SK-N-SH (cell line): Measurements from ENCODE around the gene TET2. TPM values are rescaled to one million over a fixed set of nuclear protein-coding genes. Genes with fewer than 3 reads are reported as not detected.

ENCODE experiments used
- CTCF ChIA-PET: fragments of 300-600, 350-600 bp; formaldehyde crosslinking; extraction: SDS; loops from one replicate; lab custom pipeline; 2021; lab: Yijun Ruan, JAX
- POLR2A ChIA-PET: fragments of 350-600 bp; sonication (Branson Sonifier 250); formaldehyde crosslinking; extraction: SDS; loops from one replicate; lab custom pipeline; 2020; ENCODE audit warnings: antibody characterized with exemption, inconsistent platforms; lab: Yijun Ruan, JAX
- DNase-seq: peaks from one replicate; pipeline ENCODE4 v3.0.0; 2012
- H2AFZ ChIP-seq: fragments of 200-600 bp; sonication (generic); 2 replicates; pipeline ENCODE4 v1.8.1; 2016; ENCODE audit warnings: antibody characterized with exemption, mild to moderate bottlenecking, low read depth
- H3F3A ChIP-seq: fragments of 200-600 bp; sonication (generic); replicated peaks from 2 replicates; pipeline ENCODE3; 2016; ENCODE audit warnings: antibody characterized with exemption, mild to moderate bottlenecking; ENCODE audit not compliant: insufficient read depth
- H3K27ac ChIP-seq, 2 experiments: fragments of 200-500 bp in 1 of 2; fragments of 200-600 bp in 1 of 2; sonication (Bioruptor generic) in 1 of 2; sonication (generic), shearing (Covaris generic) in 1 of 2; 2 replicates each; pipeline versions ENCODE4 v1.5.1 to v1.6.1; 2014 to 2016; ENCODE audit warnings: low read depth in 2 of 2, inconsistent platforms in 1 of 2, low read length in 1 of 2, mild to moderate bottlenecking in 1 of 2, mixed read lengths in 1 of 2
- H3K27me3 ChIP-seq: fragments of 200-600 bp; sonication (generic), shearing (Covaris generic); 2 replicates; pipeline ENCODE4 v1.6.1; 2016; ENCODE audit warnings: mixed run types; ENCODE audit not compliant: insufficient read depth
- H3K36me3 ChIP-seq, 2 experiments: fragments of 200-500 bp in 1 of 2; fragments of 200-600 bp in 1 of 2; sonication (Bioruptor generic) in 1 of 2; sonication (generic) in 1 of 2; replicated peaks in 1 of 2; 2 replicates each; pipeline versions ENCODE3 to v1.5.1; 2014 to 2016; ENCODE audit warnings: low read length in 1 of 2, mild to moderate bottlenecking in 1 of 2; ENCODE audit not compliant: insufficient read depth in 2 of 2, control insufficient read depth in 1 of 2
- H3K4me1 ChIP-seq, 2 experiments: fragments of 200-500 bp in 1 of 2; fragments of 200-600 bp in 1 of 2; sonication (Bioruptor generic) in 1 of 2; sonication (generic), shearing (Covaris generic) in 1 of 2; 2 replicates each; pipeline versions ENCODE4 v1.5.1 to v1.6.1; 2014 to 2016; ENCODE audit warnings: low read depth in 1 of 2, low read length in 1 of 2, mixed run types in 1 of 2; ENCODE audit not compliant: insufficient read depth in 2 of 2, control insufficient read depth in 1 of 2
- H3K4me2 ChIP-seq: fragments of 200-600 bp; sonication (generic), shearing (Covaris generic); 2 replicates; pipeline ENCODE4 v1.6.1; 2017; ENCODE audit warnings: mixed run types
- H3K4me3 ChIP-seq, 2 experiments: fragments of 200-500 bp in 1 of 2; fragments of 200-600 bp in 1 of 2; sonication (Bioruptor generic) in 1 of 2; sonication (generic), shearing (Covaris generic) in 1 of 2; 2 replicates each; pipeline versions ENCODE4 v1.5.1 to v1.8.1; 2014 to 2016; ENCODE audit warnings: low read depth in 2 of 2, inconsistent platforms in 1 of 2, low read length in 1 of 2, mild to moderate bottlenecking in 1 of 2, mixed read lengths in 1 of 2, moderate library complexity in 1 of 2
- H3K79me2 ChIP-seq: fragments of 200-600 bp; sonication (generic); 2 replicates; pipeline ENCODE4 v1.8.1; 2017; ENCODE audit warnings: mild to moderate bottlenecking; ENCODE audit not compliant: insufficient read depth
- H3K9ac ChIP-seq: fragments of 200-600 bp; sonication (generic); 2 replicates; pipeline ENCODE4 v1.6.1; 2017; ENCODE audit warnings: mixed run types
- H3K9me2 ChIP-seq: fragments of 200-600 bp; sonication (generic); 2 replicates; pipeline ENCODE4 v1.6.1; 2017; ENCODE audit warnings: mixed run types
- H3K9me3 ChIP-seq: fragments of 200-600 bp; sonication (generic); 2 replicates; pipeline ENCODE4 v1.6.1; 2017; ENCODE audit warnings: mixed run types, mild to moderate bottlenecking, moderate library complexity
- H4K20me1 ChIP-seq: fragments of 200-600 bp; sonication (generic); 2 replicates; pipeline ENCODE4 v1.6.1; 2017; ENCODE audit warnings: mild to moderate bottlenecking, mixed run types; ENCODE audit not compliant: insufficient read depth
- CHD2 ChIP-seq: fragments of 150-350 bp; IDR thresholded peaks from 2 replicates; pipeline ENCODE4 v1.6.1; 2018; ENCODE audit warnings: low read length; ENCODE audit not compliant: partially characterized antibody
- CTCF ChIP-seq: fragments of 200-600 bp; sonication (generic); IDR thresholded peaks from 2 replicates; pipeline ENCODE4 v1.6.1; 2017; ENCODE audit warnings: antibody characterized with exemption, mild to moderate bottlenecking, moderate library complexity
- ELF1 ChIP-seq: IDR thresholded peaks from 2 replicates; pipeline ENCODE4 v1.4.0; 2012
- FOSL2 ChIP-seq: IDR thresholded peaks from 2 replicates; pipeline ENCODE4 v1.4.0; 2012; ENCODE audit warnings: low read depth, mild to moderate bottlenecking, moderate library complexity, borderline replicate concordance
- FOXJ3 ChIP-seq: sonication (generic); formaldehyde crosslinking; IDR thresholded peaks from 2 replicates; pipeline ENCODE4 v1.5.1; 2020; ENCODE audit warnings: mild to moderate bottlenecking, missing genetic modification reagents
- GATA2 ChIP-seq: sonication (generic); formaldehyde crosslinking; IDR thresholded peaks from 2 replicates; pipeline ENCODE4 v1.5.0; 2020; ENCODE audit warnings: mild to moderate bottlenecking, missing genetic modification reagents
- IRF3 ChIP-seq: fragments of 150-350 bp; IDR thresholded peaks from 2 replicates; pipeline ENCODE4 v1.6.1; 2016; ENCODE audit warnings: mild to moderate bottlenecking, low read depth, low read length
- JUND ChIP-seq: IDR thresholded peaks from 2 replicates; pipeline ENCODE4 v1.4.0; 2012
- MEF2A ChIP-seq: IDR thresholded peaks from 2 replicates; pipeline ENCODE4 v1.4.0; 2012; ENCODE audit warnings: low read depth, borderline replicate concordance
- RCOR1 ChIP-seq: fragments of 150-350 bp; IDR thresholded peaks from 2 replicates; pipeline ENCODE4 v1.6.1; 2017; ENCODE audit warnings: antibody characterized with exemption, low read length
- RFX5 ChIP-seq: IDR thresholded peaks from 2 replicates; pipeline ENCODE4 v1.6.1; 2012; ENCODE audit warnings: mild to moderate bottlenecking, improper control_type of control experiment, low read length
- SIN3A ChIP-seq: IDR thresholded peaks from 2 replicates; pipeline ENCODE4 v1.6.1; 2012; ENCODE audit warnings: low read depth, mild to moderate bottlenecking, low read length, moderate library complexity, borderline replicate concordance
- SMC3 ChIP-seq: IDR thresholded peaks from 2 replicates; pipeline ENCODE4 v1.6.1; 2012; ENCODE audit warnings: low read depth, low read length, improper control_type of control experiment
- TAF1 ChIP-seq: IDR thresholded peaks from 2 replicates; pipeline ENCODE4 v1.6.1; 2012; ENCODE audit warnings: low read depth, mild to moderate bottlenecking, low read length, moderate library complexity, borderline replicate concordance
- TCF12 ChIP-seq: IDR thresholded peaks from 2 replicates; pipeline ENCODE4 v1.4.0; 2012
- TEAD4 ChIP-seq: IDR thresholded peaks from 2 replicates; pipeline ENCODE4 v1.4.0; 2012; ENCODE audit warnings: mild to moderate bottlenecking, borderline replicate concordance; ENCODE audit not compliant: insufficient read depth
- WGBS: methylation state at CpG from one replicate; pipeline ENCODE4 v1.1.6; 2017; ENCODE audit warnings: low lambda C conversion rate; 5-methylcytosine and 5-hydroxymethylcytosine counted together
- polyA plus RNA-seq, 3 experiments: library from polyadenylated mRNA; depleted of rRNA; stranded (reverse); fragments of >200 nt; gene quantifications; 2 replicates each; pipeline ENCODE4 v1.2.3, GENCODE V29; 2012
- TF ChIP-seq, protein P1 (sequence below): IDR thresholded peaks from 2 replicates; pipeline ENCODE4 v1.4.0; 2012; ENCODE audit warnings: low read depth, borderline replicate concordance
- TF ChIP-seq, protein P2 (sequence below): IDR thresholded peaks from 2 replicates; pipeline ENCODE4 v1.4.0; 2012; ENCODE audit warnings: low read depth, borderline replicate concordance

Gene TET2
- polyA plus RNA-seq, 1 of the 3 experiments (the other 2 are of a cell fraction), result 3.5 TPM

DNA sequence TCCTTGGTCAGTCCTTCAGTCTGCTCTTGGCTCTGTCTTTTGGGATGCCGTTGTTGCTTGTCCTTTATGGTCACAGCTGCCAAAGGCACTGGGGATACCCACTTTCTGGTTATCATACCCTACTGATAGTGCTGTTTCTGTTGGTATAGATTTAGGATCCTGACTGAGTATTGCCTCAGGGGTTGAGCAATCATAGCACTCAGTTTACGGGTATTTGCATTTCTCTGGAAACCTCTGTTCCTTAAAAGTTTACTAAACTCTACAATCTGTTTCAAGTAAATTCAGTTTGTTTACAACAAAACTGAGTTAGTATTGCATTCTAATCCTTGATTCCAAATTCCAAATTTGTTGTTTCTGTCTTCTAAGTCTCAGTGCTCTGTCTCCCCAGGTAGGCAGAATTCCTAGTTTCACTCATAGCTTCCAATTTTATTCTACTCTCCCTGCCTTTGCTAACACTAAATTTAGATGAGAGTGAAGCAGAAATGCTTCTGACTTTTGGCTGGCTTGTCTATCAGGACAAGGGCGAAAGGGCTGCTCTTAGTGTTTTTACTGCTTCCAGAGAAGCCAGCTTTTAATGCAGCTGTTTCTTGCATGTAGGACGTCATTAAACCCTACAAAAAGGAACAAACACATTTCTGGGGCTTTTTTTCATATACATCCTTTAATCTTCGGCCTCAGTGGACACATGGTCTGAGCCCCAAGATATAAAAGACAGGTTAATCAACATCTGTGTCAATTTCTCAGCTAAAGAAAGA, 17.2 kb upstream of the TET2 start:
- TF ChIP-seq, protein P1, sequence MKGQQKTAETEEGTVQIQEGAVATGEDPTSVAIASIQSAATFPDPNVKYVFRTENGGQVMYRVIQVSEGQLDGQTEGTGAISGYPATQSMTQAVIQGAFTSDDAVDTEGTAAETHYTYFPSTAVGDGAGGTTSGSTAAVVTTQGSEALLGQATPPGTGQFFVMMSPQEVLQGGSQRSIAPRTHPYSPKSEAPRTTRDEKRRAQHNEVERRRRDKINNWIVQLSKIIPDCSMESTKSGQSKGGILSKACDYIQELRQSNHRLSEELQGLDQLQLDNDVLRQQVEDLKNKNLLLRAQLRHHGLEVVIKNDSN, result no peak
- TF ChIP-seq JUND (no peak), CHD2 (no peak), SIN3A (no peak), TCF12 (no peak), CTCF (no peak), GATA2 (CRISPR knock-in tag) (no peak), FOXJ3 (no peak), RCOR1 (no peak), MEF2A (no peak), TAF1 (no peak), IRF3 (no peak), SMC3 (no peak), RFX5 (no peak), TEAD4 (no peak), ELF1 (no peak), FOSL2 (no peak)
- TF ChIP-seq, protein P2, sequence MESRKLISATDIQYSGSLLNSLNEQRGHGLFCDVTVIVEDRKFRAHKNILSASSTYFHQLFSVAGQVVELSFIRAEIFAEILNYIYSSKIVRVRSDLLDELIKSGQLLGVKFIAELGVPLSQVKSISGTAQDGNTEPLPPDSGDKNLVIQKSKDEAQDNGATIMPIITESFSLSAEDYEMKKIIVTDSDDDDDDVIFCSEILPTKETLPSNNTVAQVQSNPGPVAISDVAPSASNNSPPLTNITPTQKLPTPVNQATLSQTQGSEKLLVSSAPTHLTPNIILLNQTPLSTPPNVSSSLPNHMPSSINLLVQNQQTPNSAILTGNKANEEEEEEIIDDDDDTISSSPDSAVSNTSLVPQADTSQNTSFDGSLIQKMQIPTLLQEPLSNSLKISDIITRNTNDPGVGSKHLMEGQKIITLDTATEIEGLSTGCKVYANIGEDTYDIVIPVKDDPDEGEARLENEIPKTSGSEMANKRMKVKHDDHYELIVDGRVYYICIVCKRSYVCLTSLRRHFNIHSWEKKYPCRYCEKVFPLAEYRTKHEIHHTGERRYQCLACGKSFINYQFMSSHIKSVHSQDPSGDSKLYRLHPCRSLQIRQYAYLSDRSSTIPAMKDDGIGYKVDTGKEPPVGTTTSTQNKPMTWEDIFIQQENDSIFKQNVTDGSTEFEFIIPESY, result no peak
- H3K27me3 ChIP-seq, result no peaks in the 10 kb centered on the region
- no peak overlapping the region for H3K4me3 ChIP-seq
- CTCF ChIA-PET, result no interaction called here
- H3F3A ChIP-seq, result no peaks in the 10 kb centered on the region
- H3K36me3 ChIP-seq, result no peaks in the 10 kb centered on the region
- H3K4me1 ChIP-seq, result peaks cover 0 to 2% of the 10 kb centered on the region in 2 experiments; a peak in 1 of 4 replicates
- H3K27ac ChIP-seq, result no peak overlapping the region
- H4K20me1 ChIP-seq, result no peaks in the 10 kb centered on the region
- no peak for DNase-seq
- no peak overlapping the region for H3K9ac ChIP-seq
- WGBS, result 77% methylated on average over 5 of the region's 5 CpGs
- no peaks in the 10 kb centered on the region for H3K79me2 ChIP-seq
- H3K9me3 ChIP-seq, result no peaks in the 10 kb centered on the region
- no peak overlapping the region for H2AFZ ChIP-seq
- H3K9me2 ChIP-seq, result no peaks in the 10 kb centered on the region
- no peak overlapping the region for H3K4me2 ChIP-seq
- POLR2A ChIA-PET, result no interaction called here
